Activated CD4-positive, CD25-positive, alpha-beta regulatory T cell treated with anti-CD3 and anti-CD28 coated beads, Interleukin-2, amount 50 U/mL, for 24 hours (primary cell): ENCODE measurements around the gene MOCS3.

Experiments
- ATAC-seq, 2 donors: fragments of 150-1000 bp; cut with Tn5 transposase; one replicate each; pipeline ENCODE4 v1.10.0; 2021; ENCODE audit warnings: mild to moderate bottlenecking in 1 of 2, moderate library complexity in 1 of 2

The MOCS3 gene

GRCh38 chr20:50958615-50959542 is at the start of gene MOCS3:
Gene MOCS3, plus strand, starts transcription at chr20:50958818. Its CDS starts 25 bp downstream, at chr20:50958843.
- peak; percentile 69 to 75 for ATAC-seq

- no peak for ATAC-seq
These were observed 49.2 kb upstream of the MOCS3 start for GRCh38 chr20:50909413-50909812.

- no peak for ATAC-seq
These were observed 47.6 kb upstream of the MOCS3 start for GRCh38 chr20:50911030-50911429.

- ATAC-seq, result peak; percentile 42 to 64
These were observed 46.9 kb upstream of the MOCS3 start for GRCh38 chr20:50911716-50912115.

GRCh38 chr20:50913690-50914375 is 44.8 kb upstream of the MOCS3 start:
- peak; percentile 77 to 90 for ATAC-seq

GRCh38 chr20:50915424-50915823 is 43.2 kb upstream of the MOCS3 start:
- no peak for ATAC-seq

- no peak for ATAC-seq
These were observed 42.4 kb upstream of the MOCS3 start for GRCh38 chr20:50916257-50916656.

GRCh38 chr20:50916934-50917333 is 41.7 kb upstream of the MOCS3 start:
- ATAC-seq, result no peak

GRCh38 chr20:50918403-50918802 is 40.2 kb upstream of the MOCS3 start:
- no peak for ATAC-seq

- ATAC-seq, result no peak
These were observed 39.1 kb upstream of the MOCS3 start for GRCh38 chr20:50919567-50919966.

GRCh38 chr20:50920997-50921396 is 37.6 kb upstream of the MOCS3 start:
- ATAC-seq, result peak; percentile 74 to 77

- ATAC-seq, result no peak
These were observed 36.7 kb upstream of the MOCS3 start for GRCh38 chr20:50921803-50922501.

GRCh38 chr20:50924261-50924920 is 34.2 kb upstream of the MOCS3 start:
- ATAC-seq, result peak; percentile 40 to 61

- no peak for ATAC-seq
These were observed 32.1 kb upstream of the MOCS3 start for GRCh38 chr20:50926530-50926929.

- ATAC-seq, result no peak
These were observed 30.1 kb upstream of the MOCS3 start for GRCh38 chr20:50928469-50928868.

- ATAC-seq, result peak; percentile 65 to 74
These were observed 29.1 kb upstream of the MOCS3 start for GRCh38 chr20:50929299-50930138.

GRCh38 chr20:50930139-50930975 is 28.3 kb upstream of the MOCS3 start:
- peak in 1 of 2 donors; percentile 3 for ATAC-seq

- ATAC-seq, result peak; percentile 49 to 53
These were observed 27.7 kb upstream of the MOCS3 start for GRCh38 chr20:50930976-50931305.

GRCh38 chr20:50931306-50932015 is 27.2 kb upstream of the MOCS3 start, which contains the start of gene ADNP:
Gene ADNP, minus strand, starts transcription at chr20:50931437. Its CDS starts 27,441 bp downstream, at chr20:50903996.
- peak; percentile 63 to 66 for ATAC-seq

- no peak for ATAC-seq
These were observed 26.6 kb upstream of the MOCS3 start for GRCh38 chr20:50932016-50932485.
